GOT3 (cell line): ENCODE measurements around the gene CABS1.

Experiments used
- DNase-seq: peaks from one replicate; lab custom pipeline; 2025; ENCODE audit warnings: mixed read lengths; lab: John Stamatoyannopoulos, UW

CABS1 gene

DNA sequence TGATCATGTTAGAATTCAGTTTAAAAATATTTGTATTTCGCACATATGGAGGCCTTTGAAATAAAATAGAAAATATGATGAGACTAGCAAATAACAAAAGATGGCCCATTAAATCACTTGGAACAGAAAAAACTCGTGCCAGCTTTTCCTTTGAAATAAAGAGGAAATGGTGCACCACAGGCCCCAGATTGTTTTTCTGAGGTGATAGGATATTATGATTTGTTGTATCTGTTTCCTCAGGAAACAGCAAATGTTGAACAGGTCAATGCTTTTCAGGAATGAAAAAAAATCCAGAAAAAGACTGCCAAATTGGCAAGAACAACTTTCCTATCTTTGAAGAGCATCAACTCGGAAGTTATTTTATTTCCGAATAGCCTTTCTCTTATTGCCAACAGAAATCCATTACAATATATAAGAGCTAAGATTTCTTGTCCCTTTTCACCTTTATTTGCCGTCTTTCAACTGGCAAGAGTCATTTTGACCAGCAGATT, 48.0 kb downstream of the CABS1 start, which contains the start of gene SMR3B:
Gene SMR3B, plus strand, starts transcription at position 441 of the 491 bp plus-strand sequence. CDS start 1,380 bp downstream, outside the sequence.
- no peak for DNase-seq
